OCI-LY3 (cell line): Measurements from ENCODE around the gene HES2.
"Not testable (repeated sequence)": the region's sequence is repeated elsewhere in the genome, so short reads cannot be mapped to it uniquely, and the experiment has no call there.

Experiments
- EZH2phosphoT487 ChIP-seq: fragments of 200-600 bp; shearing (Covaris generic); IDR thresholded peaks from 2 replicates; pipeline ENCODE4 v1.6.1; 2018; ENCODE audit warnings: antibody characterized with exemption, mixed run types, low read depth
- TF ChIP-seq, protein P1 (sequence below): fragments of 200-600, 300-600 bp; sonication (generic); IDR thresholded peaks from 2 replicates; pipeline ENCODE4 v1.5.1; 2014; ENCODE audit warnings: antibody characterized with exemption, low read length, low read depth

- TF ChIP-seq, protein P1, sequence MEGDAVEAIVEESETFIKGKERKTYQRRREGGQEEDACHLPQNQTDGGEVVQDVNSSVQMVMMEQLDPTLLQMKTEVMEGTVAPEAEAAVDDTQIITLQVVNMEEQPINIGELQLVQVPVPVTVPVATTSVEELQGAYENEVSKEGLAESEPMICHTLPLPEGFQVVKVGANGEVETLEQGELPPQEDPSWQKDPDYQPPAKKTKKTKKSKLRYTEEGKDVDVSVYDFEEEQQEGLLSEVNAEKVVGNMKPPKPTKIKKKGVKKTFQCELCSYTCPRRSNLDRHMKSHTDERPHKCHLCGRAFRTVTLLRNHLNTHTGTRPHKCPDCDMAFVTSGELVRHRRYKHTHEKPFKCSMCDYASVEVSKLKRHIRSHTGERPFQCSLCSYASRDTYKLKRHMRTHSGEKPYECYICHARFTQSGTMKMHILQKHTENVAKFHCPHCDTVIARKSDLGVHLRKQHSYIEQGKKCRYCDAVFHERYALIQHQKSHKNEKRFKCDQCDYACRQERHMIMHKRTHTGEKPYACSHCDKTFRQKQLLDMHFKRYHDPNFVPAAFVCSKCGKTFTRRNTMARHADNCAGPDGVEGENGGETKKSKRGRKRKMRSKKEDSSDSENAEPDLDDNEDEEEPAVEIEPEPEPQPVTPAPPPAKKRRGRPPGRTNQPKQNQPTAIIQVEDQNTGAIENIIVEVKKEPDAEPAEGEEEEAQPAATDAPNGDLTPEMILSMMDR: not testable (repeated sequence)
- not testable (repeated sequence) for TF ChIP-seq EZH2phosphoT487
Observed at GRCh38 chr1:6453895-6454855, 34.5 kb upstream of the HES2 start.
